ENCODE measurements around the gene UBL5.

Gene UBL5

GRCh38 chr19:9797871-9798270 lies 29.8 kb upstream of the UBL5 start:
- TF ChIP-seq CTCF (IDR thresholded peaks at IDR 0.05; ENCODE audit: borderline replicate concordance, control extremely low read depth, extremely low read depth, insufficient read depth, missing control alignments): no peak
- in situ Hi-C loops (cut with MboI; ENCODE audit: low sequenced_read_pairs, unreplicated experiment): loop anchor here (10.0 kb wide), 4 partner anchors 173 to 663 kb away; partner anchors contain the start of genes ZNF561 and ZNF699
- DNase-seq (ENCODE audit: low spot score): no peak

DNA sequence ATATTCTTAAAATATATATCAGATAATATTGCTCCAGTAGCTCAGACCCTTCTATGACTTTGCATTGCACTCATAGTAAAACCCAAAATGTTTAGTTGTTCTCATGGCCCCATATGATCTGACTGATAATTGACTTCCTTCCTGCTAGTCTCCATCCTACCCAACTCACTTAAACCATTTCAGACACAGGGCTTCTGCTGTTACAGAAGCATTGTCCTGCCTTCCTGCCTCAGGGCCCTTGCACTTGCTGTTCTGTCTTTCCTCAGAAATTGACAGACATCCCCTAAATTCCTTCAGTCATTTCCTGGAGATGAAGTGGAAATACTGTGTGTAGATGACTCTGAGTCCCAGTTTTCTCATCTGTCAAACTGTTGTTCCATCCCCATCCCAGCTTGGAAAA lies 28.6 kb upstream of the UBL5 start:
- in situ Hi-C loops (cut with MboI; ENCODE audit: low sequenced_read_pairs, unreplicated experiment): loop anchor here (10.0 kb wide), 4 partner anchors 174 to 664 kb away; partner anchors contain the start of genes ZNF561 and ZNF699
- no peak for DNase-seq (ENCODE audit: low spot score)
- no peak for TF ChIP-seq CTCF (IDR thresholded peaks at IDR 0.05; ENCODE audit: borderline replicate concordance, control extremely low read depth, extremely low read depth, insufficient read depth, missing control alignments)

DNA sequence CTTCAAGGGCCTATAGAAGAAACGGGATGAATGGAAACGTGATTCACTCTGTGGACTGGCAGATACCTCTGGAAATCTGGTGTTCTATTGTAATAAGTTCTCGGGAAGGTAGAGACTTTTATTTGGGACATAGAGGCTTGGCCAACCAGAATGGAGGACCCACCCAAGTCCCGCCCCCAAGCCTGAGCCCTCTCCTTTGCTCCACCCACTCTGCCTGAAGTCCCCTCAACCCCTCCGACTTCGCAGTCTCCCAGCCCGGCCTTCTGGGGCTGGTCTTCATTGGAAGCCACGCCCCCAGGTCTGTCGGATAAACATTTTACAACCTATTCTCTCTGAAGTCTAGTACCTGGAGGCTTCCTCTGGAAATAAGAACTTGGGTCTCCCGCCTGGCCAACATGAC lies 25.7 kb upstream of the UBL5 start:
- no peak for TF ChIP-seq CTCF (IDR thresholded peaks at IDR 0.05; ENCODE audit: borderline replicate concordance, control extremely low read depth, extremely low read depth, insufficient read depth, missing control alignments)
- DNase-seq (ENCODE audit: low spot score): no peak
- in situ Hi-C loops (cut with MboI; ENCODE audit: low sequenced_read_pairs, unreplicated experiment): no loop called here

- TF ChIP-seq CTCF (IDR thresholded peaks at IDR 0.05; ENCODE audit: borderline replicate concordance, control extremely low read depth, extremely low read depth, insufficient read depth, missing control alignments): no peak
- no peak for DNase-seq (ENCODE audit: low spot score)
- in situ Hi-C loops (cut with MboI; ENCODE audit: low sequenced_read_pairs, unreplicated experiment): no loop called here
These were observed 20.9 kb upstream of the UBL5 start for GRCh38 chr19:9806803-9807202.

- no peak for TF ChIP-seq CTCF (IDR thresholded peaks at IDR 0.05; ENCODE audit: borderline replicate concordance, control extremely low read depth, extremely low read depth, insufficient read depth, missing control alignments)
- no peak for DNase-seq (ENCODE audit: low spot score)
- in situ Hi-C loops (cut with MboI; ENCODE audit: low sequenced_read_pairs, unreplicated experiment): no loop called here
These were observed 18.6 kb upstream of the UBL5 start for GRCh38 chr19:9808855-9809824.

DNA sequence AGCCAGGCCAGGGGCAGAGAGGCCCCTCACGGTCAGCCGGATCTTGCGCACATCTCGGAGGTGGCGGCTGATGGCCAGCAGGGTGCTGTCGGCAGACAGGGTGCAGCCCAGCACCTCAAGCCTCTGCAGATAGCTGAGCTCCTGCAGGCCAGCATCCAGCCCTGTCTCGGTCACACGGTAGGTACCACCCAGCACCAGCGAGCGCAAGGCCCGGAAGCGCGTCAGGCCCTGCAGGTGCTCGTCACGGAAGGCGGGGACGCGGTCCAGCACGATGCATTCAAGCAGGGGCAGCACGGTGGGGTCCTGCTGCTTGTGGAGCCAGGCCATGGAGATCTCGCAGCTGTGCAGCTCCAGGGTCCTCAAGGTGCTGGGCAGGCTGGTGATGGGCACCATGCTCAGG lies 16.6 kb upstream of the UBL5 start:
- in situ Hi-C loops (cut with MboI; ENCODE audit: low sequenced_read_pairs, unreplicated experiment): no loop called here
- no peak for TF ChIP-seq CTCF (IDR thresholded peaks at IDR 0.05; ENCODE audit: borderline replicate concordance, control extremely low read depth, extremely low read depth, insufficient read depth, missing control alignments)
- DNase-seq (ENCODE audit: low spot score): no peak
